ENCODE measurements around the gene SCN10A. TPM values are rescaled to one million over a fixed set of nuclear protein-coding genes. Genes with fewer than 3 reads are reported as not detected.

The SCN10A gene
- total RNA-seq, 1 donor from 2014 or later = not detected

GRCh38 chr3:38722781-38723568 is 93.0 kb downstream of the SCN10A start:
- ATAC-seq (no peak), DNase-seq (ENCODE audit: low spot score) (no peak)

- DNase-seq (ENCODE audit: low spot score) (no peak), ATAC-seq (no peak)
These were observed 94.7 kb downstream of the SCN10A start for GRCh38 chr3:38721207-38721772.

- DNase-seq (ENCODE audit: low spot score) (no peak), ATAC-seq (no peak)
These were observed 95.6 kb downstream of the SCN10A start for GRCh38 chr3:38720465-38720864.

GRCh38 chr3:38717355-38718240 is 98.4 kb downstream of the SCN10A start:
- DNase-seq (ENCODE audit: low spot score) = no peak
- no peak for ATAC-seq

GRCh38 chr3:38713121-38713520 is 102.9 kb downstream of the SCN10A start:
- ATAC-seq (no peak), DNase-seq (ENCODE audit: low spot score) (no peak)

- DNase-seq (ENCODE audit: low spot score) (no peak), ATAC-seq (no peak)
These were observed 104.7 kb downstream of the SCN10A start for GRCh38 chr3:38711321-38711720.

- no peak for DNase-seq (ENCODE audit: low spot score)
- ATAC-seq = peak; percentile 50
These were observed 108.3 kb downstream of the SCN10A start for GRCh38 chr3:38707730-38708129.

GRCh38 chr3:38706961-38707360 is 109.1 kb downstream of the SCN10A start:
- ATAC-seq = no peak
- DNase-seq (ENCODE audit: low spot score) = no peak

- ATAC-seq (no peak), DNase-seq (ENCODE audit: low spot score) (no peak)
These were observed 113.8 kb downstream of the SCN10A start for GRCh38 chr3:38702231-38702630.

- ATAC-seq (no peak), DNase-seq (ENCODE audit: low spot score) (no peak)
These were observed 117.3 kb downstream of the SCN10A start for GRCh38 chr3:38698760-38699159.

GRCh38 chr3:38698061-38698460 is 118.0 kb downstream of the SCN10A start:
- DNase-seq (ENCODE audit: low spot score) = no peak
- ATAC-seq = no peak

GRCh38 chr3:38696034-38696433 is 120.0 kb downstream of the SCN10A start:
- DNase-seq (ENCODE audit: low spot score) = no peak
- no peak for ATAC-seq

GRCh38 chr3:38690185-38690584 is 125.8 kb downstream of the SCN10A start:
- DNase-seq (ENCODE audit: low spot score) (no peak), ATAC-seq (no peak)

GRCh38 chr3:38689774-38690173 is 126.2 kb downstream of the SCN10A start:
- DNase-seq (ENCODE audit: low spot score) (no peak), ATAC-seq (no peak)

- no peak for DNase-seq (ENCODE audit: low spot score)
These were observed 126.7 kb downstream of the SCN10A start for GRCh38 chr3:38689346-38689745.

GRCh38 chr3:38687321-38687720 is 128.7 kb downstream of the SCN10A start:
- ATAC-seq = no peak
- no peak for DNase-seq (ENCODE audit: low spot score)

More at GRCh38 chr3:38689346-38689745, 126.7 kb downstream of the SCN10A start:
- no peak for ATAC-seq

GRCh38 chr3:38684546-38684945 is 131.5 kb downstream of the SCN10A start:
- DNase-seq (ENCODE audit: low spot score) (no peak), ATAC-seq (no peak)

GRCh38 chr3:38669668-38670067 is 146.3 kb downstream of the SCN10A start:
- DNase-seq (ENCODE audit: low spot score) = no peak
- no peak for ATAC-seq

GRCh38 chr3:38662544-38662943 is 153.5 kb downstream of the SCN10A start:
- no peak for ATAC-seq
- DNase-seq (ENCODE audit: low spot score) = no peak

- no peak for ATAC-seq
- no peak for DNase-seq (ENCODE audit: low spot score)
These were observed 157.2 kb downstream of the SCN10A start for GRCh38 chr3:38658841-38659240.

- DNase-seq (ENCODE audit: low spot score) = no peak
- no peak for ATAC-seq
These were observed 158.6 kb downstream of the SCN10A start for GRCh38 chr3:38657369-38657768.

Data from left lobe of liver (tissue), 2 donors.